NCI-H510A treated with DMSO at 0.1 percent for 48 hours (cell line): ENCODE data around the gene GADD45B.
A peak's percentile ranks its signal among the peaks of the same experiment; 100 is the strongest.
"Not testable (repeated sequence)": the region's sequence is repeated elsewhere in the genome, so short reads cannot be mapped to it uniquely, and the experiment has no call there.

ENCODE experiments used
- DNase-seq: peaks from one replicate; lab custom pipeline; 2025; lab: John Stamatoyannopoulos, UW

Gene GADD45B

DNA sequence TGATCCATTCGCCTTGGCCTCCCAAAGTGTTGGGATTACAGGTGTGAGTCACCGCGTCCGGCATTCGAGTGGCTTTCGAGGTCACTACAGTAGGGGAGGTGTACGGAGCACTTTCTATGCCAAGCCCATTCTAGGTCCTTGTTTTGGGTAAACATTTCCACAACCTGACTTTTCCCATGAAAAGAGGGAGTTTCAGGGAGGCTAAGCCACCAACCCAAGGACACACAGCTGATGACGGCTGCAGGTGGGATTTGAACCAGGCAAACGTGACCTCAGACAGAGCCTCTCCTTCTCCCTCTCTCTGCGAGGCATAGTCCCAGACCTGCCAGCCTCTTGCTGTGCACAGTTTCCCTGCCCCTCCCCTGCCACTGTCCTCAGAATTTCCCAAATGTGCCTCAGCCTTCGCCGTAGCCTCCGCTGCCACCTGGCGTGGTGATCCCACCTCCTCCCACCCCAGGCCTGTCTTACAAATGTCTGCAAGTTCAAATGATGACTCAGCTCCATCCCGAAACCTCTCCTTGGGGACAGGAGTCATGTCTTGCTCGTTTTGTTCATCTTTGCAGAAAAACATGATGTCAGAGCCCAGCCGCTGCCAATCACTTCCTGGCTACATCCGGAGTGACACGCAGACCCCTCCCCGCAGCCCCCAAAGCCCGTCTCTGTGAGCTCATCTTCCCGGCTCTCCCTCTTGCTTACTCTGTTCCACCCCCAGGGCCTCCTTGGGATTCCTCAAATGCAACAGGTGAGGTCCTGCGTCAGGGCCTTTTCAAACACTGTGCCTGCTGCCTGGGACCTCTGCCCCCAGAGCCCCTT is 6.6 kb upstream of the GADD45B start:
- no peak for DNase-seq

GRCh38 chr19:2469915-2470200 is 6.1 kb upstream of the GADD45B start:
- DNase-seq = not testable (repeated sequence)

- peak; percentile 12 for DNase-seq
Observed at GRCh38 chr19:2474232-2475017, 1.5 kb upstream of the GADD45B start.

DNA sequence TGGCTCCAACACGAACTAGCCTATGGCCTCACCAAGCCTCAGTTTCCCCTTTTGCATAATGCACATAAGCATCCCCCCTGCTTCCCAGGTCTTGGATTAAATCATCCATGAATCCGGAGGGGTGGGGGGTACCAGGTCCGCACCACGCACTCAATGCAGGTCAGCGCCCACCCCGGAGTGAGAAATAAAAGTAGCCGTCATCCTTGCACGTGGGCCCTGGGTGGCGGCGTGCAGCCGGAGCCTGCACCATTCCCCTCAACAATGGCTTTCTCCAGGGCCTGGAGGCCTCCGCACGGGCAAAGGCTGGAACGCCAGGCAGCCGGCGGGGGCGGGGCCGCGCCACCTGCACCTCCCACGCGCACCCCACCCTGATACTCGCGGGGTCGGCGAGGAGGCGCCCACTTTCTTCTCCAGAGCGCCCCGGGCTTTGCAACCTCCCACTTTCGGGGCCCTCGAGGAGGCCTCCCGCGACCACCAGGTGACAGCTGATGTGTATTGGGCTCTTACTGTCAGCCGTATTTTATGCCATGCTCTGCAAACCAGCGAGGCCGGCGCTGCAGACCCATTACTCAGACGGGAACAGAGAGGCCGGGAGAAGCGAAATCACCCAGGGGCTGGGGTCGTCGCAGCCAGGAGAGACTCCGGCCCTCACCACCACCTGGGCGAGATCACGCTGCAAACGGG is 767 bp upstream of the GADD45B start:
- no peak for DNase-seq

- no peak for DNase-seq
Observed at GRCh38 chr19:2476451-2477140, 669 bp downstream of the GADD45B start.

DNA sequence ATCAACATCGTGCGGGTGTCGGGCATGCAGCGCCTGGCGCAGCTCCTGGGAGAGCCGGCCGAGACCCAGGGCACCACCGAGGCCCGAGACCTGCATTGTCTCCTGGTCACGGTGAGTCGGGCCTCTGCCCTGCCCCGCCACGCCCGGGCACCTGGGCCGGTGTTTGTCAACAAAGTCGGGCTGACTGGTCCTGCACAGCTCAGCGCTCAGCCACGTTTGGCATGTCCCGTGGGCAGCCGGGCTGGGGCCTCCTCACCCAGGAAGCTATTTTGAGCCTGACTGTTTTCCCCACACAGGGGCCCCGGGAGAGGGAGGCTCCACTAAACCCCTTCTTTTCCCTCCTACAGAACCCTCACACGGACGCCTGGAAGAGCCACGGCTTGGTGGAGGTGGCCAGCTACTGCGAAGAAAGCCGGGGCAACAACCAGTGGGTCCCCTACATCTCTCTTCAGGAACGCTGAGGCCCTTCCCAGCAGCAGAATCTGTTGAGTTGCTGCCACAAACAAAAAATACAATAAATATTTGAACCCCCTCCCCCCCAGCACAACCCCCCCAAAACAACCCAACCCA is 1.3 kb downstream of the GADD45B start:
- no peak for DNase-seq

GRCh38 chr19:2477732-2478191 is 1.8 kb downstream of the GADD45B start:
- DNase-seq = no peak

DNA sequence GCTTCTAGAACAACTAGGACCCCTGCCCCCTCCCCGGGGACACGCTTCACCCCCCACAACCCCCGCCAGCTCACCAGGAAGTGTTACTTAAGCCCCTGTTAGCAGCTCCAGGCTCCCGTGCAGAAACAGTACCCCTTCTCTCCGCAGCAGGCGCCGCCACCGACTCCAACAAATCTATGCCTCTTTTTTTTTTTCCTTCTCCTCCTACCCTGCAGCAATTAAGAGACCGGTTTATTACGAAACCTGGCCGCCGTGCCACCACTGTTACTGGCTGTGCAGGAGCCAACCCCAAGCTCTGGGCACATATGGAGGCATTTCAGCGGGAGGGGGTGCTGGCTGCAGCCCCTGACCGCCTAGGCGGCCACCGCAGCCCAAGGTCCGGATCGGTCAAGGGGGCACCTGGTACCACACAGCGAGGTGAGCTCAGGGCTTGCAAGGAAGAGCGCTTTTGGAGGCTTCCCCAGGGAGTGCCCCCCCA is 2.4 kb downstream of the GADD45B start:
- DNase-seq = no peak

DNA sequence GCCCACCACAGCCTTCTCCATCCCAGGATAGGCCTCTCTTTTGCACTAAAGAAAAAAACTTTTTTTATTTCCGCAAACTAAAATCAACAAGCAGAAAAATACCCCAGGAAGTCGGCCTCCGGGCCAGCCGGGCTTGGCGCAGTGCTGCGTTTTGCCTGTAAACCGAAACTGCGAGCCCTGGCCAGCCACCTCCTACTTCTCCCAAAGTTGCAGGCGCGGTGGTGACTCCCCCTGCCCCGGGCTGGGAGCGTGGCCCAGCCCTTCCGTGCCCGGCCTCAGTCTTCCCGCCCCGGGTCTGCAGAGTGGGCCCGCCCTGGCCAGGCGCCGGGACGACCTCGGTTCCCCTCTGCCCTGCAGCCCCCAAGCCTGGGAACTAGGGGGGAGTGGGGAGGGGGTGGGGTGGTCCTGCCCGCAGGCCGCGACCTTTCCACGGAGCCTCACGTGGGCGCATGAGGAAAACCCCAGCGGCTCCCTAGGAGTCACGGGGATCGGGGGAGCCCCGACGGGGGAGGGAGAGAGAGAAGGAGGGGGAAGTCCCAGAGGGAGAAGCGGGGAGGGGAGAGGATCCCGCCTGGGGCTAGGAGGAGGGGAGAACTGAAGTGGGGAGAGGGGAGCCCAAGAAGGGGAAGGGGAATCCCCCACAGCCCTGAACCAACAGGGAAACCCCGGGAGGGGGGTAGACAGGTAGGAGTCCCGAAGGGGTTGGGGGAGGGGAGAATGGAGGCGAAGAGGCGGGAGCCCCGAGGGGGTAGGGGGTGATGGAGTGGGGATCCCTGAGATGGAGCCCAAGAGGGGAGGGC is 3.0 kb downstream of the GADD45B start:
- DNase-seq = no peak

DNA sequence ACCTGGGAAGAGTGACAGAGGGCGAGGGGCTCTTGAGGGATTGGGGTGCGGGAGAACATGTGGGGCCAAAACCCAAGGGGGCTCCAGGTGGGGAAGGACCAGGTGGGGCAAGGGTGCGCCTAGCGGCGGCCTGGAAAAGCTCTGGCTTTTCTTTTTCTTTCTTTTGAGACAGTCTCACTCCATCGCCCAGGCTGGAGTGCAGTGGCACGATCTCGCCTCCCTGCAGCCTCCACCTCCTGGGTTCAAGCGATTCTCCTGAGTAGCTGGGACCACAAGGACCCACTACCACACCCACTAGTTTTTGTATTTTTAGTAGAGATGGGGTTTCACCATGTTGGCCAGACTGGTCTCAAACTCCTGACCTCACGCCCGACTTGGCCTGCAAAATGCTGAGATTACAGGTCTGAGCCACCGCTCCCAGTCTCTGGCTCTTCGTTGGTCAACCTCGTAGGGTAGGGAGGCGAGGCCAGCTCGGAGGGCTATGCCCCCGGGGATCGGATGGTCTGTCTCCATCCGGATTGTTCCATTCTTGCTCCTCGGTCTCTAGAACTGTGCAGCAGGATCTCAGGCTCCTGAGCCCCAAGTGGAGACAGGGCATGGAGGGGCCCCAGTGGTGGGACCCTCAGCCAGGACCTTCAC is 3.7 kb downstream of the GADD45B start:
- DNase-seq = no peak

GRCh38 chr19:2481466-2481865 is 5.5 kb downstream of the GADD45B start:
- DNase-seq = no peak

- no peak for DNase-seq
Observed at GRCh38 chr19:2482354-2483038, 6.6 kb downstream of the GADD45B start.

- DNase-seq = no peak
Observed at GRCh38 chr19:2483084-2483483, 7.2 kb downstream of the GADD45B start.

GRCh38 chr19:2483484-2484151 is 7.7 kb downstream of the GADD45B start:
- no peak for DNase-seq

- no peak for DNase-seq
Observed at GRCh38 chr19:2484178-2484937, 8.4 kb downstream of the GADD45B start.

DNA sequence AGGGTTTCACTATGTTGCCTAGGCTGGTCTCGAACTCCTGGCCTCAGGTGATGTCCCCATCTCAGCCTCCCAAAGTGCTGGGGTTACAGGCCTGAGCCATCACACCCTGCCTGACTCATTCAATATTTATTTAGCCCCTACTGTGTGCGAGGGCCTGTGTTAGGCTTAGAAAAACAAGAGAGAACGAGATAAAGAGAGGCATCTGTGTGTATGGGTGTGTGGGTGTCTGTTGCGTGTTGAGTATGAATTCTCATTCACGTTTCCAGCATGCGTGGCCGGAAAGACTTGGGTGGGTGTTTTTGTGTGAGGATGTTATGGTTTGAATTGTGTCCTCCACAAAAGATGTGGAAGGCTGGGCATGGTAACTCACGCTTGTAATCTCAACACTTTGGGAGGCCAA is 9.5 kb downstream of the GADD45B start:
- no peak for DNase-seq

GRCh38 chr19:2487090-2487489 is 11.2 kb downstream of the GADD45B start:
- DNase-seq = no peak

DNA sequence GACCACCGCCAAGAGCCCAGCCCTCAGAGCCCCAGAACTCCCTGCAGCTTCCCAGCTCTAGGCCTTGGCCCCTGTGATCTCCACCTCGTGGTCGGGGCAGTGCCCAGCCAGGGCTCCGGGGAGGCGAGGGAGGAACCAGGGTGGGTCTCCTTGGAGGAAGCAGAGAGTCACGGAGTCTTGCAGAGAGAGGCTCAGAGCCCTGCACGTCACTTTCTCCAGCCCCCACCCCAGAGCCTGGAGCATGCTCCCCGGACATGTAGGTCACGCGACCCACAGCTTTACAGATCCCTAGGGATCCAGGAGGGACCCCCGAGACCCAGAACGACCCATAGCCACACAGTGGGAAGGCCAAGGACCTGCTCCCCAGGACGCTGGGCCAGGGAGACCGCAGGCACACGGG is 11.9 kb downstream of the GADD45B start:
- no peak for DNase-seq
